Ascending aorta (tissue), 2 donors: ENCODE data around the gene CTNNA2. TPM values are rescaled to one million over a fixed set of nuclear protein-coding genes. Genes with fewer than 3 reads are reported as not detected.

Experiments used
- DNase-seq, 2 donors: peaks; one replicate each; pipeline ENCODE4 v3.0.0-alpha.2; 2019; ENCODE audit warnings: low spot score in 2 of 2
- H3K27ac ChIP-seq, 2 donors: fragments of 200-600 bp; sonication (generic); one replicate each; pipeline ENCODE4 v1.5.1; 2016 to 2017; ENCODE audit warnings: mild to moderate bottlenecking in 1 of 2
- H3K27me3 ChIP-seq: fragments of 200-600 bp; sonication (generic); one replicate; pipeline ENCODE4 v1.5.1; 2017
- H3K36me3 ChIP-seq, 2 donors: fragments of 200-600 bp; sonication (generic); one replicate each; pipeline ENCODE4 v1.5.1; 2016
- H3K4me1 ChIP-seq, 2 donors: fragments of 200-600 bp; sonication (generic); one replicate each; pipeline ENCODE4 v1.5.1; 2016 to 2017; ENCODE audit warnings: mild to moderate bottlenecking in 1 of 2
- H3K4me3 ChIP-seq, 2 donors: fragments of 200-600 bp; sonication (generic); one replicate each; pipeline ENCODE4 v1.5.1; 2016 to 2017; ENCODE audit warnings: mild to moderate bottlenecking in 1 of 2
- H3K9me3 ChIP-seq, 2 donors: fragments of 200-600 bp; sonication (generic); one replicate each; pipeline ENCODE4 v1.5.1; 2016
- intact Hi-C: fragments of 100-400 bp; cut with DNase I; formaldehyde crosslinking; loops from one replicate; pipeline ENCODE4 v1.15.1; 2023
- total RNA-seq: library from RNA; depleted of rRNA; stranded (reverse); fragments of >200 nt; gene quantifications from one replicate; pipeline ENCODE4 v1.1.0, GENCODE V29; 2016
- TF ChIP-seq, protein P1 (sequence below), 3 experiments: fragments of 200-600 bp in 2 of 3; fragments of 450-650 bp in 1 of 3; sonication (generic) in 2 of 3; IDR thresholded peaks; one replicate each; pipeline ENCODE4 v1.5.1; 2016 to 2019; ENCODE audit warnings: antibody characterized with exemption in 3 of 3, mild to moderate bottlenecking in 1 of 3, moderate library complexity in 1 of 3

Gene CTNNA2
- total RNA-seq, 1 donor from 2014 or later = not detected

GRCh38 chr2:80205498-80205897 is 692.6 kb downstream of the CTNNA2 start:
- H3K27me3 ChIP-seq = no peaks in the 10 kb centered on the region
- H3K36me3 ChIP-seq = no peaks in the 10 kb centered on the region
- no peak overlapping the region for H3K27ac ChIP-seq
- H3K4me3 ChIP-seq = no peak overlapping the region
- TF ChIP-seq, protein P1, sequence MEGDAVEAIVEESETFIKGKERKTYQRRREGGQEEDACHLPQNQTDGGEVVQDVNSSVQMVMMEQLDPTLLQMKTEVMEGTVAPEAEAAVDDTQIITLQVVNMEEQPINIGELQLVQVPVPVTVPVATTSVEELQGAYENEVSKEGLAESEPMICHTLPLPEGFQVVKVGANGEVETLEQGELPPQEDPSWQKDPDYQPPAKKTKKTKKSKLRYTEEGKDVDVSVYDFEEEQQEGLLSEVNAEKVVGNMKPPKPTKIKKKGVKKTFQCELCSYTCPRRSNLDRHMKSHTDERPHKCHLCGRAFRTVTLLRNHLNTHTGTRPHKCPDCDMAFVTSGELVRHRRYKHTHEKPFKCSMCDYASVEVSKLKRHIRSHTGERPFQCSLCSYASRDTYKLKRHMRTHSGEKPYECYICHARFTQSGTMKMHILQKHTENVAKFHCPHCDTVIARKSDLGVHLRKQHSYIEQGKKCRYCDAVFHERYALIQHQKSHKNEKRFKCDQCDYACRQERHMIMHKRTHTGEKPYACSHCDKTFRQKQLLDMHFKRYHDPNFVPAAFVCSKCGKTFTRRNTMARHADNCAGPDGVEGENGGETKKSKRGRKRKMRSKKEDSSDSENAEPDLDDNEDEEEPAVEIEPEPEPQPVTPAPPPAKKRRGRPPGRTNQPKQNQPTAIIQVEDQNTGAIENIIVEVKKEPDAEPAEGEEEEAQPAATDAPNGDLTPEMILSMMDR (IDR thresholded peaks at IDR 0.05) = no peak
- H3K4me1 ChIP-seq = no peaks in the 10 kb centered on the region
- intact Hi-C loops = no loop called here
- H3K9me3 ChIP-seq = no peaks in the 10 kb centered on the region
- DNase-seq = no peak

- no peaks in the 10 kb centered on the region for H3K4me1 ChIP-seq
- H3K4me3 ChIP-seq = no peak overlapping the region
- no peaks in the 10 kb centered on the region for H3K9me3 ChIP-seq
- TF ChIP-seq, protein P1 (IDR thresholded peaks at IDR 0.05) = no peak
- no peaks in the 10 kb centered on the region for H3K36me3 ChIP-seq
- intact Hi-C loops = no loop called here
- DNase-seq = no peak
- H3K27me3 ChIP-seq = no peaks in the 10 kb centered on the region
- H3K27ac ChIP-seq = no peak overlapping the region
Measured at GRCh38 chr2:80209458-80209857, 696.6 kb downstream of the CTNNA2 start.

DNA sequence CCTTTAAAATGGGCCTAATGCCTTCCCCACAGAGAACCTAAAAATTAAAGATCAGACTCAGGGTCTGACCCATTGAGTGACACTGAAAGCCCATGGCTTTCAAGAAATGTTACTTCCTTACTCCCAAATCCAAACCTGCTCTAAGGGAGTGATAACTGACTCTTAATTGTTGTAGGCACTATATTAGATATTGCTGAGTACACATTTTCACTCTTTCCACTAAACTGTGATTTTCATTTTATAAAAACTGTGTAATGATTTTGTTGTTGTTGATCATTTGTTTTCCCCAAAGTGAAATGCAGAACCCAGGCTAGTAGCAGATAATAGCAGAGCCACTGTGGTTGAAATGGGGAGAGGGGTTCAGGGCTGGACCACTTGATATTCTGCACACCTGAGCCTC is 704.6 kb downstream of the CTNNA2 start:
- no peaks in the 10 kb centered on the region for H3K9me3 ChIP-seq
- no peak for DNase-seq
- no peak overlapping the region for H3K27ac ChIP-seq
- no peaks in the 10 kb centered on the region for H3K4me1 ChIP-seq
- no peaks in the 10 kb centered on the region for H3K36me3 ChIP-seq
- TF ChIP-seq, protein P1 (IDR thresholded peaks at IDR 0.05) = no peak
- H3K4me3 ChIP-seq = no peak overlapping the region
- H3K27me3 ChIP-seq = no peaks in the 10 kb centered on the region
- intact Hi-C loops = no loop called here

DNA sequence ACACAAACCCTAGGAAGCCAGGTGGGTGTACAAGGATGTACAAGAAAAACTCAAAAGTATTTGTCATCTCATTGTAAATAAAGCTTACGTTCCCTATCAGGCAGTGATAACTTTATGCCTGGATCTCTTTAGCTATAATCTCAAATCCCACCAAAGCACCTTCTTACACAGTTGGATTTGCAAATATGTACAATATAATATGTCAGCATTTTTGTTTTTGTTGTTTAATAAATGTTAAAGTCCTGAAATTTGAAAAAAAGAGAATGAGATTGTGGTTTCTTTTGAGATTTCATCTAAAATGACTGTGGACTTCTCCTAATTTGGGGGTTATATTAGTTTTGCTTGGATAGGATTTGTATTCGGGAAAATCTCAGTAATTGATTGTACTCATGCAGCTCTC is 709.8 kb downstream of the CTNNA2 start:
- Histone ChIP-seq H3K4me1 (no peaks in the 10 kb centered on the region), H3K9me3 (no peaks in the 10 kb centered on the region), H3K36me3 (no peaks in the 10 kb centered on the region), H3K27ac (no peak overlapping the region), H3K4me3 (no peak overlapping the region), H3K27me3 (no peaks in the 10 kb centered on the region)
- DNase-seq = no peak
- intact Hi-C loops = no loop called here
- TF ChIP-seq, protein P1 (IDR thresholded peaks at IDR 0.05) = no peak

GRCh38 chr2:80231421-80231820 is 718.6 kb downstream of the CTNNA2 start:
- Histone ChIP-seq H3K4me1 (no peaks in the 10 kb centered on the region), H3K27ac (no peak overlapping the region), H3K36me3 (no peaks in the 10 kb centered on the region), H3K4me3 (no peak overlapping the region), H3K27me3 (no peaks in the 10 kb centered on the region), H3K9me3 (no peaks in the 10 kb centered on the region)
- intact Hi-C loops = no loop called here
- no peak for DNase-seq
- TF ChIP-seq, protein P1 (IDR thresholded peaks at IDR 0.05) = no peak

GRCh38 chr2:80233333-80233732 is 720.5 kb downstream of the CTNNA2 start:
- Histone ChIP-seq H3K4me1 (no peaks in the 10 kb centered on the region), H3K9me3 (no peaks in the 10 kb centered on the region), H3K36me3 (no peaks in the 10 kb centered on the region), H3K27me3 (no peaks in the 10 kb centered on the region), H3K27ac (no peak overlapping the region), H3K4me3 (no peak overlapping the region)
- intact Hi-C loops = no loop called here
- DNase-seq = no peak
- TF ChIP-seq, protein P1 (IDR thresholded peaks at IDR 0.05) = no peak
